Breast epithelium (tissue), 4 donors: ENCODE data around the gene MAP7. TPM values are rescaled to one million over a fixed set of nuclear protein-coding genes. Genes with fewer than 3 reads are reported as not detected.

Experiments
- DNase-seq, 2 donors: peaks; one replicate each; pipeline ENCODE4 v3.0.0-alpha.2; 2019; ENCODE audit warnings: low spot score in 2 of 2
- H3K27ac ChIP-seq, 2 donors: fragments of 200-600 bp; sonication (generic) in 1 of 2; one replicate each; pipeline ENCODE4 v1.5.1; 2016 to 2019; ENCODE audit warnings: mild to moderate bottlenecking in 1 of 2
- H3K27me3 ChIP-seq, 2 donors: fragments of 200-600 bp; sonication (generic) in 1 of 2; one replicate each; pipeline versions ENCODE4 v1.5.1 to v1.6.0; 2017 to 2019; ENCODE audit warnings: control low read depth in 1 of 2, mild to moderate bottlenecking in 1 of 2
- H3K36me3 ChIP-seq: fragments of 200-600 bp; one replicate; pipeline ENCODE4 v1.5.1; 2019
- H3K4me1 ChIP-seq, 2 donors: fragments of 200-600 bp; sonication (generic); one replicate each; pipeline ENCODE4 v1.5.1; 2016 to 2019; ENCODE audit warnings: control low read depth in 1 of 2
- H3K4me3 ChIP-seq, 3 donors: fragments of 200-600 bp; sonication (generic); 1 replicate in 2 of 3; 2 replicates in 1 of 3; pipeline ENCODE4 v1.5.1; 2016 to 2019; ENCODE audit warnings: mild to moderate bottlenecking in 3 of 3, moderate library complexity in 2 of 3
- H3K9me3 ChIP-seq, 2 donors: fragments of 200-600 bp; sonication (generic) in 1 of 2; one replicate each; pipeline ENCODE4 v1.5.1; 2016 to 2019; ENCODE audit warnings: control low read depth in 1 of 2
- CTCF ChIP-seq, 3 donors: fragments of 450-650 bp; IDR thresholded peaks; one replicate each; pipeline ENCODE4 v1.5.1; 2016 to 2017; ENCODE audit warnings: antibody characterized with exemption in 3 of 3, mild to moderate bottlenecking in 3 of 3, moderate library complexity in 3 of 3
- POLR2A ChIP-seq: fragments of 450-650 bp; IDR thresholded peaks from one replicate; pipeline ENCODE4 v1.6.1; 2016; ENCODE audit warnings: antibody characterized with exemption, mild to moderate bottlenecking, moderate library complexity
- POLR2AphosphoS5 ChIP-seq, 3 donors: sonication (generic); formaldehyde crosslinking; IDR thresholded peaks; one replicate each; pipeline ENCODE4 v1.6.1; 2017; ENCODE audit warnings: antibody characterized with exemption in 3 of 3
- intact Hi-C: fragments of 100-400 bp; cut with DNase I; formaldehyde crosslinking; loops from one replicate; pipeline ENCODE4 v1.15.1; 2023; ENCODE audit warnings: low total_unique reads
- total RNA-seq, 3 donors: library from RNA; depleted of rRNA; stranded (reverse); fragments of >200 nt; gene quantifications; one replicate each; pipeline ENCODE4 v1.1.0, GENCODE V29; 2016

The MAP7 gene
- total RNA-seq, 3 donors from 2014 or later, result 14.2 to 42.4 (median 16.4) TPM

DNA sequence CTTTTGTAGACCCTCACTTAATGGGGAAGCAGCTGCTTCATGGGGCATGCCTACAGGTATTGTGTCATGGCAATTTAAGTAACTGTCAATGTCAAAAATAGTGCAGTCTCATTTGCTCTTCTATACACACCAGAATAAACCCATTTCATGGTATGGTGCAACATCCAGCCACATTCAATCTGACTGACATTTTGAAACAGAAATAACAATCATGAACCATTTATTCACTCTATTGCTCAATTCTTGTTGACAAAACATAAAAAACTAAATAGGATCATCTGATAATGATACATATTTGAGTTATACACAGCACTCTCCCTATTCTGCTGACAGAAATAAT lies 122.9 kb downstream of the MAP7 start:
- H3K27me3 ChIP-seq, result no peaks in the 10 kb centered on the region
- no peaks in the 10 kb centered on the region for H3K4me1 ChIP-seq
- H3K36me3 ChIP-seq, result no peaks in the 10 kb centered on the region
- H3K9me3 ChIP-seq, result no peaks in the 10 kb centered on the region
- no peak for TF ChIP-seq CTCF (IDR thresholded peaks at IDR 0.05)
- no peak for TF ChIP-seq POLR2A
- TF ChIP-seq POLR2AphosphoS5 (IDR thresholded peaks at IDR 0.05), result no peak
- no peak overlapping the region for H3K4me3 ChIP-seq
- intact Hi-C loops, result loop anchor here (10.0 kb wide), 1 partner anchor 1293 kb away; no protein-coding TSS in a partner anchor
- DNase-seq, result no peak
- H3K27ac ChIP-seq, result no peak overlapping the region

- TF ChIP-seq POLR2AphosphoS5 (IDR thresholded peaks at IDR 0.05) (no peak), POLR2A (no peak), CTCF (IDR thresholded peaks at IDR 0.05) (no peak)
- Histone ChIP-seq H3K27me3 (no peaks in the 10 kb centered on the region), H3K27ac (no peak overlapping the region), H3K4me3 (no peak overlapping the region), H3K4me1 (no peaks in the 10 kb centered on the region), H3K9me3 (no peaks in the 10 kb centered on the region), H3K36me3 (no peaks in the 10 kb centered on the region)
- intact Hi-C loops, result loop anchor here (10.0 kb wide), 1 partner anchor 1292 kb away; no protein-coding TSS in a partner anchor
- no peak for DNase-seq
Observed at GRCh38 chr6:136426627-136427377, 123.4 kb downstream of the MAP7 start.

DNA sequence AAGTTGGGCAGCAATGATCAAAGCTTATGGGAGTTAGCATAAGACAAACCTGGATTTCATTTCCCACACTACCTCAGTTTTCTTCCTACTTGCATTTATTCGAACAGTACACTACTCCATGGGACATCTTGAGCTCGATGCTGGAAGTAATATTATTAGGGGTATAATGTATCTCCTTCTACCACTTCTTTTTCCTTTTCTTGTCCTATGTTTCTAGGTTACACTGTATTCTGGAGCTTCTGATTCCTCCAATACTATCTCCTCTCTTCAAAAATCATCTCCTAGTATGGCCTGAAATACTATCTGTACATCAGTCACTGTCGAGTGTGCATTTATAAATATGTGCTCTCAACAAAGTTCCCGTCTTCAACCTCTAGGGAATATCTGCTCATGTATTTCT lies 124.4 kb downstream of the MAP7 start:
- no peak for DNase-seq
- H3K9me3 ChIP-seq, result no peaks in the 10 kb centered on the region
- H3K4me1 ChIP-seq, result no peaks in the 10 kb centered on the region
- no peaks in the 10 kb centered on the region for H3K36me3 ChIP-seq
- no peaks in the 10 kb centered on the region for H3K27me3 ChIP-seq
- no peak overlapping the region for H3K27ac ChIP-seq
- no peak for TF ChIP-seq POLR2A
- TF ChIP-seq POLR2AphosphoS5 (IDR thresholded peaks at IDR 0.05), result no peak
- no peak for TF ChIP-seq CTCF (IDR thresholded peaks at IDR 0.05)
- intact Hi-C loops, result loop anchor here (10.0 kb wide), 1 partner anchor 1291 kb away; no protein-coding TSS in a partner anchor
- no peak overlapping the region for H3K4me3 ChIP-seq

DNA sequence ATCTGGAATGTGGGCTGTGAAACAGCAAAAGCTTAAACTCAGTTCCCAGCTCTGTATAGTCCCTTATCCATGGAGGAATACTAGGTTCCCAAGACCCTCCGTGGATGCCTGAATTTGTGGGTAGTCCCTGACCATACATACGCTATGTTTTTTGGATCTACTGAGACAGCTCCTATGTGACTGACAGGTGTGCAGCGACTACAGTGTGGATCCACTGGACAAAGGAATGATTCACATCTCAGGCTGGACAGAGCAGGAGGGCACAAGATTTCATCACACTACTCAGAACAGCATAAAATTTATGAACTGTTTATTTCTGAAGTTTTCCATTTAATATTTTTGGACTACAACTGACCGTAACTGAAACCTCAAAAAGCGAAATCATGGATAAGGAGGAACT lies 125.3 kb downstream of the MAP7 start:
- Histone ChIP-seq H3K4me3 (no peak overlapping the region), H3K36me3 (no peaks in the 10 kb centered on the region), H3K27ac (no peak overlapping the region), H3K27me3 (no peaks in the 10 kb centered on the region), H3K4me1 (no peaks in the 10 kb centered on the region), H3K9me3 (no peaks in the 10 kb centered on the region)
- intact Hi-C loops, result loop anchor here (10.0 kb wide), 1 partner anchor 1290 kb away; no protein-coding TSS in a partner anchor
- TF ChIP-seq CTCF (IDR thresholded peaks at IDR 0.05) (no peak), POLR2AphosphoS5 (IDR thresholded peaks at IDR 0.05) (no peak), POLR2A (no peak)
- DNase-seq, result no peak

DNA sequence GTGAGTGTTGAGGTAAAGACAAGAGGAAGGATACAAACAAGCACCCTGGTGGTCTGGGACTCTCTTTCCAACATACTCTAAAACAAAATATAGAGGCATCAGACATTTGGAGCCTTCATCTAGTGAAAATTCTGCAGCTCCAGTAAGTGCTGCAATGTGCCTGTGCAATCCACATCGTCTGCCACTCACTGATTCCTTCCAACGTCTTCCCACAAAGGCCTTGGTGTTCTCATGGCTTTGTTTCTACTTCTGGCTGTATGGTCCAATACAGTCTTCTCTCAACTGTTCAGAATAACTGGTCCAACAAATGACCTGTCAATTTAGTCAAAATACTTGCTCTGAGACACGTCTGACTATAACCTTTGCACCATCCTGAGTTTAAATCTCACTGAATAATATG lies 125.8 kb downstream of the MAP7 start:
- Histone ChIP-seq H3K27ac (no peak overlapping the region), H3K9me3 (no peaks in the 10 kb centered on the region), H3K4me3 (no peak overlapping the region), H3K4me1 (no peaks in the 10 kb centered on the region), H3K27me3 (no peaks in the 10 kb centered on the region), H3K36me3 (no peaks in the 10 kb centered on the region)
- intact Hi-C loops, result loop anchor here (10.0 kb wide), 1 partner anchor 1290 kb away; no protein-coding TSS in a partner anchor
- no peak for DNase-seq
- TF ChIP-seq POLR2A, result no peak
- no peak for TF ChIP-seq POLR2AphosphoS5 (IDR thresholded peaks at IDR 0.05)
- TF ChIP-seq CTCF (IDR thresholded peaks at IDR 0.05), result no peak
